HEK293T (cell line): Measurements from ENCODE around the gene HTR1B.

Source experiments
- ARNT ChIP-seq: fragments of 450-650 bp; IDR thresholded peaks from 2 replicates; pipeline ENCODE4 v1.6.1; 2017; ENCODE audit warnings: mild to moderate bottlenecking
- BHLHE40 ChIP-seq: fragments of 450-650 bp; IDR thresholded peaks from 2 replicates; pipeline ENCODE4 v1.6.1; 2016; ENCODE audit warnings: mild to moderate bottlenecking, moderate library complexity, borderline replicate concordance
- ELF4 ChIP-seq: fragments of 450-650 bp; IDR thresholded peaks from 2 replicates; pipeline ENCODE4 v1.6.1; 2017; ENCODE audit warnings: antibody characterized with exemption
- FOXA1 ChIP-seq: fragments of 450-650 bp; IDR thresholded peaks from 2 replicates; pipeline ENCODE4 v1.6.1; 2016; ENCODE audit warnings: mild to moderate bottlenecking
- FOXM1 ChIP-seq: fragments of 450-650 bp; IDR thresholded peaks from 2 replicates; pipeline ENCODE4 v1.6.1; 2017; ENCODE audit warnings: mild to moderate bottlenecking, borderline replicate concordance
- HDGF ChIP-seq: fragments of 450-650 bp; IDR thresholded peaks from 2 replicates; pipeline ENCODE4 v1.6.1; 2017; ENCODE audit warnings: antibody characterized with exemption, borderline replicate concordance
- L3MBTL2 ChIP-seq: fragments of 450-650 bp; conservative IDR thresholded peaks from 2 replicates; pipeline ENCODE4 v1.6.1; 2016; ENCODE audit warnings: mild to moderate bottlenecking
- LEF1 ChIP-seq: fragments of 450-650 bp; IDR thresholded peaks from 2 replicates; pipeline ENCODE4 v1.6.1; 2017; ENCODE audit warnings: mild to moderate bottlenecking, borderline replicate concordance
- SP1 ChIP-seq: fragments of 450-650 bp; IDR thresholded peaks from 2 replicates; pipeline ENCODE4 v1.6.1; 2017
- TARDBP ChIP-seq: fragments of 450-650 bp; IDR thresholded peaks from 2 replicates; pipeline ENCODE4 v1.6.1; 2016
- ZNF384 ChIP-seq: fragments of 450-650 bp; IDR thresholded peaks from 2 replicates; pipeline ENCODE4 v1.6.1; 2016
- TF ChIP-seq, protein P1 (sequence below): fragments of 450-650 bp; IDR thresholded peaks from 2 replicates; pipeline ENCODE4 v1.6.1; 2016

DNA sequence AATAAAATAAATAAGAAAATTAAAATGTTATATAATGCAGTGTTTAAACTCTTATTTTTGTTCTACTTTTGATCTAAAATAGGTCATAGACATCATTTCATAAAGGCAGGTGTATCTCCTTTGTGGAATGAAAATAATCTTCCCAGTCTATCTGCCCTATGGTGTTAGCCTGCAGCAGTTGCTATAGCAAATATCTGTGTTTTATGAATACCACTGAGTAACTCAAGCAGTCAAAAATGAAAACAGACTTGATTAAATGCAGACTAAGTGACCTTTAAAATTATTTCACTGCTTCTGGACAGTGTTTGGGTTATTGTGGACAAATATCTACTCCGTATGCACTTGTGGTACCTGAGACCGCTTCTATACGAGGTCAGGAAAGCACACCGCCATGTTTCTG lies 11.8 kb downstream of the HTR1B start:
- TF ChIP-seq, protein P1, sequence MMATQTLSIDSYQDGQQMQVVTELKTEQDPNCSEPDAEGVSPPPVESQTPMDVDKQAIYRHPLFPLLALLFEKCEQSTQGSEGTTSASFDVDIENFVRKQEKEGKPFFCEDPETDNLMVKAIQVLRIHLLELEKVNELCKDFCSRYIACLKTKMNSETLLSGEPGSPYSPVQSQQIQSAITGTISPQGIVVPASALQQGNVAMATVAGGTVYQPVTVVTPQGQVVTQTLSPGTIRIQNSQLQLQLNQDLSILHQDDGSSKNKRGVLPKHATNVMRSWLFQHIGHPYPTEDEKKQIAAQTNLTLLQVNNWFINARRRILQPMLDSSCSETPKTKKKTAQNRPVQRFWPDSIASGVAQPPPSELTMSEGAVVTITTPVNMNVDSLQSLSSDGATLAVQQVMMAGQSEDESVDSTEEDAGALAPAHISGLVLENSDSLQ: no peak
- TF ChIP-seq HDGF (no peak), ELF4 (no peak), BHLHE40 (no peak), L3MBTL2 (no peak), FOXM1 (no peak), FOXA1 (no peak), TARDBP (no peak), SP1 (no peak), LEF1 (no peak), ARNT (no peak), ZNF384 (no peak)
